Measurements from ENCODE around the gene NGF.

DNA sequence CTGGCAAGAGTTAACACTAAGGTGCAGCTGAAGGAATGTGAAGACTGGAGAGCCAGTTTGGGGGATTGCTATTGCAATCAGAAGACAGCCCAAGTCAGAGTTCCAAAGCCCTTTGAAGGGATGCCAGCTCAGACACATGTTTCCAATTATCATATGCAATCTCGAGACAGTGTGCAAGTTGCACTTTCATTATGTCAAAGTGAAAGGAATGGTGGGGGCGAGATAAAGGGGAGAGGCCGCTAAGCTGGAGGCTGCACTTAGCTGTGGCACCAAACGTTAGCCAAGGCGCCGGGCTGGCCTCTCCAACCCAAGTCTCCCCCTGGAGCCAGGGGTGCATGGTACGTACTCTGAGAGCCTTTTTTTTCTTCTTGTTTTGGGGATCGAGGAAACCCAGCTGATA is 58.0 kb downstream of the NGF start:
- TF ChIP-seq, protein P1, sequence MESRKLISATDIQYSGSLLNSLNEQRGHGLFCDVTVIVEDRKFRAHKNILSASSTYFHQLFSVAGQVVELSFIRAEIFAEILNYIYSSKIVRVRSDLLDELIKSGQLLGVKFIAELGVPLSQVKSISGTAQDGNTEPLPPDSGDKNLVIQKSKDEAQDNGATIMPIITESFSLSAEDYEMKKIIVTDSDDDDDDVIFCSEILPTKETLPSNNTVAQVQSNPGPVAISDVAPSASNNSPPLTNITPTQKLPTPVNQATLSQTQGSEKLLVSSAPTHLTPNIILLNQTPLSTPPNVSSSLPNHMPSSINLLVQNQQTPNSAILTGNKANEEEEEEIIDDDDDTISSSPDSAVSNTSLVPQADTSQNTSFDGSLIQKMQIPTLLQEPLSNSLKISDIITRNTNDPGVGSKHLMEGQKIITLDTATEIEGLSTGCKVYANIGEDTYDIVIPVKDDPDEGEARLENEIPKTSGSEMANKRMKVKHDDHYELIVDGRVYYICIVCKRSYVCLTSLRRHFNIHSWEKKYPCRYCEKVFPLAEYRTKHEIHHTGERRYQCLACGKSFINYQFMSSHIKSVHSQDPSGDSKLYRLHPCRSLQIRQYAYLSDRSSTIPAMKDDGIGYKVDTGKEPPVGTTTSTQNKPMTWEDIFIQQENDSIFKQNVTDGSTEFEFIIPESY (CRISPR knock-in tag; IDR thresholded peaks at IDR 0.05), result no peak
- TF ChIP-seq SMAD1 (IDR thresholded peaks at IDR 0.05; ENCODE audit: low read depth, low read length, partially characterized antibody), result no peak
- no peak for TF ChIP-seq POLR2A (conservative IDR thresholded peaks at IDR 0.05)
- TF ChIP-seq ZNF274 (IDR thresholded peaks at IDR 0.05; ENCODE audit: borderline replicate concordance, low read depth, low read length), result no peak
- no peak for TF ChIP-seq ZNF12 (CRISPR knock-in tag; IDR thresholded peaks at IDR 0.05)
- TF ChIP-seq, protein P2, sequence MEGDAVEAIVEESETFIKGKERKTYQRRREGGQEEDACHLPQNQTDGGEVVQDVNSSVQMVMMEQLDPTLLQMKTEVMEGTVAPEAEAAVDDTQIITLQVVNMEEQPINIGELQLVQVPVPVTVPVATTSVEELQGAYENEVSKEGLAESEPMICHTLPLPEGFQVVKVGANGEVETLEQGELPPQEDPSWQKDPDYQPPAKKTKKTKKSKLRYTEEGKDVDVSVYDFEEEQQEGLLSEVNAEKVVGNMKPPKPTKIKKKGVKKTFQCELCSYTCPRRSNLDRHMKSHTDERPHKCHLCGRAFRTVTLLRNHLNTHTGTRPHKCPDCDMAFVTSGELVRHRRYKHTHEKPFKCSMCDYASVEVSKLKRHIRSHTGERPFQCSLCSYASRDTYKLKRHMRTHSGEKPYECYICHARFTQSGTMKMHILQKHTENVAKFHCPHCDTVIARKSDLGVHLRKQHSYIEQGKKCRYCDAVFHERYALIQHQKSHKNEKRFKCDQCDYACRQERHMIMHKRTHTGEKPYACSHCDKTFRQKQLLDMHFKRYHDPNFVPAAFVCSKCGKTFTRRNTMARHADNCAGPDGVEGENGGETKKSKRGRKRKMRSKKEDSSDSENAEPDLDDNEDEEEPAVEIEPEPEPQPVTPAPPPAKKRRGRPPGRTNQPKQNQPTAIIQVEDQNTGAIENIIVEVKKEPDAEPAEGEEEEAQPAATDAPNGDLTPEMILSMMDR (IDR thresholded peaks at IDR 0.05 in 2 of 3, conservative IDR thresholded peaks at IDR 0.05 in 1 of 3; ENCODE audit: insufficient read depth in 2 of 3, low read depth in 1 of 3, low read length in 3 of 3), result no peak
- TF ChIP-seq, protein P3, sequence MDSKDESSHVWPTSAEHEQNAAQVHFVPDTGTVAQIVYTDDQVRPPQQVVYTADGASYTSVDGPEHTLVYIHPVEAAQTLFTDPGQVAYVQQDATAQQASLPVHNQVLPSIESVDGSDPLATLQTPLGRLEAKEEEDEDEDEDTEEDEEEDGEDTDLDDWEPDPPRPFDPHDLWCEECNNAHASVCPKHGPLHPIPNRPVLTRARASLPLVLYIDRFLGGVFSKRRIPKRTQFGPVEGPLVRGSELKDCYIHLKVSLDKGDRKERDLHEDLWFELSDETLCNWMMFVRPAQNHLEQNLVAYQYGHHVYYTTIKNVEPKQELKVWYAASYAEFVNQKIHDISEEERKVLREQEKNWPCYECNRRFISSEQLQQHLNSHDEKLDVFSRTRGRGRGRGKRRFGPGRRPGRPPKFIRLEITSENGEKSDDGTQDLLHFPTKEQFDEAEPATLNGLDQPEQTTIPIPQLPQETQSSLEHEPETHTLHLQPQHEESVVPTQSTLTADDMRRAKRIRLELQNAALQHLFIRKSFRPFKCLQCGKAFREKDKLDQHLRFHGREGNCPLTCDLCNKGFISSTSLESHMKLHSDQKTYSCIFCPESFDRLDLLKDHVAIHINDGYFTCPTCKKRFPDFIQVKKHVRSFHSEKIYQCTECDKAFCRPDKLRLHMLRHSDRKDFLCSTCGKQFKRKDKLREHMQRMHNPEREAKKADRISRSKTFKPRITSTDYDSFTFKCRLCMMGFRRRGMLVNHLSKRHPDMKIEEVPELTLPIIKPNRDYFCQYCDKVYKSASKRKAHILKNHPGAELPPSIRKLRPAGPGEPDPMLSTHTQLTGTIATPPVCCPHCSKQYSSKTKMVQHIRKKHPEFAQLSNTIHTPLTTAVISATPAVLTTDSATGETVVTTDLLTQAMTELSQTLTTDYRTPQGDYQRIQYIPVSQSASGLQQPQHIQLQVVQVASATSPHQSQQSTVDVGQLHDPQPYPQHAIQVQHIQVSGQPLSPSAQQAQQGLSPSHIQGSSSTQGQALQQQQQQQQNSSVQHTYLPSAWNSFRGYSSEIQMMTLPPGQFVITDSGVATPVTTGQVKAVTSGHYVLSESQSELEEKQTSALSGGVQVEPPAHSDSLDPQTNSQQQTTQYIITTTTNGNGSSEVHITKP (IDR thresholded peaks at IDR 0.05; ENCODE audit: partially characterized antibody), result no peak
- no peak for TF ChIP-seq GABPA (tag; conservative IDR thresholded peaks at IDR 0.05; ENCODE audit: low read depth)
- TF ChIP-seq PATZ1 (CRISPR knock-in tag; IDR thresholded peaks at IDR 0.05; ENCODE audit: borderline replicate concordance), result no peak
- TF ChIP-seq L3MBTL2 (IDR thresholded peaks at IDR 0.05), result no peak
- TF ChIP-seq, protein P4, sequence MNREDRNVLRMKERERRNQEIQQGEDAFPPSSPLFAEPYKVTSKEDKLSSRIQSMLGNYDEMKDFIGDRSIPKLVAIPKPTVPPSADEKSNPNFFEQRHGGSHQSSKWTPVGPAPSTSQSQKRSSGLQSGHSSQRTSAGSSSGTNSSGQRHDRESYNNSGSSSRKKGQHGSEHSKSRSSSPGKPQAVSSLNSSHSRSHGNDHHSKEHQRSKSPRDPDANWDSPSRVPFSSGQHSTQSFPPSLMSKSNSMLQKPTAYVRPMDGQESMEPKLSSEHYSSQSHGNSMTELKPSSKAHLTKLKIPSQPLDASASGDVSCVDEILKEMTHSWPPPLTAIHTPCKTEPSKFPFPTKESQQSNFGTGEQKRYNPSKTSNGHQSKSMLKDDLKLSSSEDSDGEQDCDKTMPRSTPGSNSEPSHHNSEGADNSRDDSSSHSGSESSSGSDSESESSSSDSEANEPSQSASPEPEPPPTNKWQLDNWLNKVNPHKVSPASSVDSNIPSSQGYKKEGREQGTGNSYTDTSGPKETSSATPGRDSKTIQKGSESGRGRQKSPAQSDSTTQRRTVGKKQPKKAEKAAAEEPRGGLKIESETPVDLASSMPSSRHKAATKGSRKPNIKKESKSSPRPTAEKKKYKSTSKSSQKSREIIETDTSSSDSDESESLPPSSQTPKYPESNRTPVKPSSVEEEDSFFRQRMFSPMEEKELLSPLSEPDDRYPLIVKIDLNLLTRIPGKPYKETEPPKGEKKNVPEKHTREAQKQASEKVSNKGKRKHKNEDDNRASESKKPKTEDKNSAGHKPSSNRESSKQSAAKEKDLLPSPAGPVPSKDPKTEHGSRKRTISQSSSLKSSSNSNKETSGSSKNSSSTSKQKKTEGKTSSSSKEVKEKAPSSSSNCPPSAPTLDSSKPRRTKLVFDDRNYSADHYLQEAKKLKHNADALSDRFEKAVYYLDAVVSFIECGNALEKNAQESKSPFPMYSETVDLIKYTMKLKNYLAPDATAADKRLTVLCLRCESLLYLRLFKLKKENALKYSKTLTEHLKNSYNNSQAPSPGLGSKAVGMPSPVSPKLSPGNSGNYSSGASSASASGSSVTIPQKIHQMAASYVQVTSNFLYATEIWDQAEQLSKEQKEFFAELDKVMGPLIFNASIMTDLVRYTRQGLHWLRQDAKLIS (CRISPR knock-in tag; IDR thresholded peaks at IDR 0.05), result no peak
- no peak for TF ChIP-seq CBX5 (IDR thresholded peaks at IDR 0.05; ENCODE audit: borderline replicate concordance, low read depth)
